HG03280 (cell line): ENCODE data around the gene PLEKHA7.
"Not testable (repeated sequence)": the region's sequence is repeated elsewhere in the genome, so short reads cannot be mapped to it uniquely, and the experiment has no call there.

Experiments used
- ATAC-seq: cut with Tn5 transposase; IDR thresholded peaks from one replicate; pipeline ENCODE4 v1.9.1; 2021; ENCODE audit warnings: mild to moderate bottlenecking, moderate library complexity; ENCODE audit not compliant: unreplicated experiment

PLEKHA7 gene

GRCh38 chr11:16889905-16890304 lies 124.3 kb downstream of the PLEKHA7 start:
- ATAC-seq = no peak

- not testable (repeated sequence) for ATAC-seq
Measured at GRCh38 chr11:16889010-16889409, 125.2 kb downstream of the PLEKHA7 start.

GRCh38 chr11:16887887-16888286 lies 126.3 kb downstream of the PLEKHA7 start:
- ATAC-seq = not testable (repeated sequence)

GRCh38 chr11:16883174-16883573 lies 131.0 kb downstream of the PLEKHA7 start:
- no peak for ATAC-seq

- ATAC-seq = peak; percentile 60
Measured at GRCh38 chr11:16881766-16882165, 132.4 kb downstream of the PLEKHA7 start.

- ATAC-seq = no peak
Measured at GRCh38 chr11:16881074-16881709, 133.0 kb downstream of the PLEKHA7 start.

GRCh38 chr11:16880184-16880801 lies 133.9 kb downstream of the PLEKHA7 start:
- no peak for ATAC-seq

GRCh38 chr11:16879690-16880089 lies 134.5 kb downstream of the PLEKHA7 start:
- no peak for ATAC-seq

GRCh38 chr11:16876837-16877236 lies 137.4 kb downstream of the PLEKHA7 start:
- no peak for ATAC-seq

- no peak for ATAC-seq
Measured at GRCh38 chr11:16876053-16876752, 138.0 kb downstream of the PLEKHA7 start.

- no peak for ATAC-seq
Measured at GRCh38 chr11:16874275-16874975, 139.8 kb downstream of the PLEKHA7 start.

- no peak for ATAC-seq
Measured at GRCh38 chr11:16873289-16873688, 140.9 kb downstream of the PLEKHA7 start.

GRCh38 chr11:16871368-16871767 lies 142.8 kb downstream of the PLEKHA7 start:
- no peak for ATAC-seq

- ATAC-seq = no peak
Measured at GRCh38 chr11:16867097-16867496, 147.1 kb downstream of the PLEKHA7 start.

GRCh38 chr11:16864428-16864827 lies 149.8 kb downstream of the PLEKHA7 start:
- not testable (repeated sequence) for ATAC-seq

- ATAC-seq = no peak
Measured at GRCh38 chr11:16863389-16863788, 150.8 kb downstream of the PLEKHA7 start.

GRCh38 chr11:16862726-16863125 lies 151.5 kb downstream of the PLEKHA7 start:
- ATAC-seq = no peak

GRCh38 chr11:16861862-16862261 lies 152.4 kb downstream of the PLEKHA7 start:
- ATAC-seq = no peak

GRCh38 chr11:16860617-16861016 lies 153.6 kb downstream of the PLEKHA7 start:
- no peak for ATAC-seq

- ATAC-seq = no peak
Measured at GRCh38 chr11:16859651-16860050, 154.6 kb downstream of the PLEKHA7 start.

GRCh38 chr11:16857186-16857585 lies 157.0 kb downstream of the PLEKHA7 start:
- ATAC-seq = no peak
